K562 (cell line): Measurements from ENCODE around the gene HYOU1. TPM values are rescaled to one million over a fixed set of nuclear protein-coding genes. Genes with fewer than 3 reads are reported as not detected.

ENCODE experiments used
- ARID1B ChIP-seq: fragments of 450-650 bp; IDR thresholded peaks from 2 replicates; pipeline ENCODE4 v1.6.1; 2016; ENCODE audit warnings: antibody characterized with exemption, mild to moderate bottlenecking, inconsistent platforms
- ASH1L ChIP-seq: fragments of 450-650 bp; IDR thresholded peaks from 2 replicates; pipeline ENCODE4 v1.6.1; 2018; ENCODE audit warnings: borderline replicate concordance, mild to moderate bottlenecking, low read depth; ENCODE audit not compliant: partially characterized antibody
- CC2D1A ChIP-seq: fragments of 450-650 bp; IDR thresholded peaks from 2 replicates; pipeline ENCODE4 v1.6.1; 2017; ENCODE audit warnings: mild to moderate bottlenecking
- DMBX1 ChIP-seq: fragments of 250-450 bp; sonication (Bioruptor Pico); IDR thresholded peaks from 2 replicates; pipeline ENCODE4 v1.8.0; 2022; ENCODE audit warnings: inconsistent platforms, mild to moderate bottlenecking, moderate library complexity, borderline replicate concordance
- GABPB2 ChIP-seq: fragments of 250-450 bp; sonication (Bioruptor Pico); conservative IDR thresholded peaks from 2 replicates; pipeline ENCODE4 v1.5.1; 2021; ENCODE audit warnings: mild to moderate bottlenecking
- GATAD2A ChIP-seq: fragments of 450-650 bp; IDR thresholded peaks from 2 replicates; pipeline ENCODE4 v1.6.1; 2017
- HDAC2 ChIP-seq: fragments of 450-650 bp; IDR thresholded peaks from 2 replicates; pipeline ENCODE4 v1.6.1; 2016; ENCODE audit warnings: mild to moderate bottlenecking
- MAZ ChIP-seq, 2 experiments: fragments of 450-650 bp in 1 of 2; sonication (generic) in 1 of 2; formaldehyde crosslinking; IDR thresholded peaks in 1 of 2; conservative IDR thresholded peaks in 1 of 2; 2 replicates each; pipeline versions ENCODE4 v1.4.0 to v1.5.0; 2020; ENCODE audit warnings: mild to moderate bottlenecking in 1 of 2, missing genetic modification reagents in 1 of 2
- NR2F6 ChIP-seq: fragments of 450-650 bp; formaldehyde crosslinking; IDR thresholded peaks from 2 replicates; pipeline ENCODE4 v1.4.0; 2020; ENCODE audit warnings: mild to moderate bottlenecking
- SAP30 ChIP-seq: fragments of 200-600 bp; sonication (generic); IDR thresholded peaks from 2 replicates; pipeline ENCODE4 v1.6.1; 2012; ENCODE audit warnings: borderline replicate concordance, low read depth, mild to moderate bottlenecking, moderate library complexity, low read length, control low read depth, inconsistent platforms; ENCODE audit not compliant: insufficient read depth, poor library complexity, severe bottlenecking
- SMARCA4 ChIP-seq: fragments of 450-650 bp; IDR thresholded peaks from 2 replicates; pipeline ENCODE4 v1.6.1; 2016
- TBL1XR1 ChIP-seq, 2 experiments: IDR thresholded peaks; 2 replicates each; pipeline ENCODE4 v1.6.1; 2012; ENCODE audit warnings: improper control_type of control experiment in 2 of 2, low read length in 2 of 2, mild to moderate bottlenecking in 1 of 2
- WHSC1 ChIP-seq: IDR thresholded peaks from one replicate; pipeline ENCODE4 v1.6.1; 2012; ENCODE audit warnings: low read length, control low read depth, inconsistent platforms
- XRCC3 ChIP-seq: fragments of 450-650 bp; IDR thresholded peaks from 2 replicates; pipeline ENCODE4 v1.6.1; 2017; ENCODE audit warnings: mild to moderate bottlenecking, moderate library complexity
- ZFPM2 ChIP-seq: fragments of 250-450 bp; sonication (Bioruptor Pico); IDR thresholded peaks from 2 replicates; pipeline ENCODE4 v1.5.1; 2022; ENCODE audit warnings: mild to moderate bottlenecking
- ZNF175 ChIP-seq: fragments of 200-800 bp; sonication (Bioruptor generic); IDR thresholded peaks from 2 replicates; pipeline ENCODE4 v1.6.1; 2016; ENCODE audit warnings: low read depth, mild to moderate bottlenecking, missing genetic modification characterization, missing compliant biosample characterization
- ZNF24 ChIP-seq: fragments of 450-650 bp; IDR thresholded peaks from 2 replicates; pipeline ENCODE4 v1.6.1; 2016
- ZNF707 ChIP-seq: fragments of 250-450 bp; sonication (Bioruptor Pico); conservative IDR thresholded peaks from 2 replicates; pipeline ENCODE4 v1.8.0; 2022; ENCODE audit warnings: inconsistent platforms, mild to moderate bottlenecking, moderate library complexity
- polyA plus RNA-seq, 8 experiments: library from polyadenylated mRNA; depleted of rRNA in 4 of 8; stranded (reverse) in 5 of 8; unstranded in 3 of 8; fragments of >200 nt; fragmentation: Nextera tagmentation in 2 of 8; fragmentation: Illumina TruSeq in 1 of 8; extraction: Ambion mirVana in 2 of 8; extraction: Trizol in 1 of 8; gene quantifications; 2 replicates each; pipeline versions ENCODE4 v1.2.1 to v1.2.3, GENCODE V29; 2011 to 2014; ENCODE audit warnings: inconsistent platforms in 1 of 8, missing spikeins in 1 of 8
- total RNA-seq, 7 experiments: library from RNA; depleted of rRNA in 6 of 7; stranded (reverse); fragments of >200 nt in 6 of 7; fragmentation: Illumina TruSeq in 2 of 7; extraction: Trizol in 2 of 7; gene quantifications; 2 replicates each; pipeline versions ENCODE4 v1.2.1 to v1.2.3, GENCODE V29; 2011 to 2021; ENCODE audit warnings: low replicate concordance in 1 of 7
- TF ChIP-seq, protein P1 (sequence below): fragments of 450-650 bp; IDR thresholded peaks from 2 replicates; pipeline ENCODE4 v1.6.1; 2016; ENCODE audit warnings: low read depth
- TF ChIP-seq, protein P2 (sequence below): sonication (generic); formaldehyde crosslinking; IDR thresholded peaks from 2 replicates; pipeline ENCODE4 v1.8.1; 2023; ENCODE audit warnings: mild to moderate bottlenecking, missing genetic modification reagents

Gene HYOU1
- total and polyA plus RNA-seq, 9 of the 15 experiments (the other 6 are each of a cell fraction or from before 2014, with no cell fraction given) = 19.5 to 197 (median 128) TPM

- TF ChIP-seq, protein P1, sequence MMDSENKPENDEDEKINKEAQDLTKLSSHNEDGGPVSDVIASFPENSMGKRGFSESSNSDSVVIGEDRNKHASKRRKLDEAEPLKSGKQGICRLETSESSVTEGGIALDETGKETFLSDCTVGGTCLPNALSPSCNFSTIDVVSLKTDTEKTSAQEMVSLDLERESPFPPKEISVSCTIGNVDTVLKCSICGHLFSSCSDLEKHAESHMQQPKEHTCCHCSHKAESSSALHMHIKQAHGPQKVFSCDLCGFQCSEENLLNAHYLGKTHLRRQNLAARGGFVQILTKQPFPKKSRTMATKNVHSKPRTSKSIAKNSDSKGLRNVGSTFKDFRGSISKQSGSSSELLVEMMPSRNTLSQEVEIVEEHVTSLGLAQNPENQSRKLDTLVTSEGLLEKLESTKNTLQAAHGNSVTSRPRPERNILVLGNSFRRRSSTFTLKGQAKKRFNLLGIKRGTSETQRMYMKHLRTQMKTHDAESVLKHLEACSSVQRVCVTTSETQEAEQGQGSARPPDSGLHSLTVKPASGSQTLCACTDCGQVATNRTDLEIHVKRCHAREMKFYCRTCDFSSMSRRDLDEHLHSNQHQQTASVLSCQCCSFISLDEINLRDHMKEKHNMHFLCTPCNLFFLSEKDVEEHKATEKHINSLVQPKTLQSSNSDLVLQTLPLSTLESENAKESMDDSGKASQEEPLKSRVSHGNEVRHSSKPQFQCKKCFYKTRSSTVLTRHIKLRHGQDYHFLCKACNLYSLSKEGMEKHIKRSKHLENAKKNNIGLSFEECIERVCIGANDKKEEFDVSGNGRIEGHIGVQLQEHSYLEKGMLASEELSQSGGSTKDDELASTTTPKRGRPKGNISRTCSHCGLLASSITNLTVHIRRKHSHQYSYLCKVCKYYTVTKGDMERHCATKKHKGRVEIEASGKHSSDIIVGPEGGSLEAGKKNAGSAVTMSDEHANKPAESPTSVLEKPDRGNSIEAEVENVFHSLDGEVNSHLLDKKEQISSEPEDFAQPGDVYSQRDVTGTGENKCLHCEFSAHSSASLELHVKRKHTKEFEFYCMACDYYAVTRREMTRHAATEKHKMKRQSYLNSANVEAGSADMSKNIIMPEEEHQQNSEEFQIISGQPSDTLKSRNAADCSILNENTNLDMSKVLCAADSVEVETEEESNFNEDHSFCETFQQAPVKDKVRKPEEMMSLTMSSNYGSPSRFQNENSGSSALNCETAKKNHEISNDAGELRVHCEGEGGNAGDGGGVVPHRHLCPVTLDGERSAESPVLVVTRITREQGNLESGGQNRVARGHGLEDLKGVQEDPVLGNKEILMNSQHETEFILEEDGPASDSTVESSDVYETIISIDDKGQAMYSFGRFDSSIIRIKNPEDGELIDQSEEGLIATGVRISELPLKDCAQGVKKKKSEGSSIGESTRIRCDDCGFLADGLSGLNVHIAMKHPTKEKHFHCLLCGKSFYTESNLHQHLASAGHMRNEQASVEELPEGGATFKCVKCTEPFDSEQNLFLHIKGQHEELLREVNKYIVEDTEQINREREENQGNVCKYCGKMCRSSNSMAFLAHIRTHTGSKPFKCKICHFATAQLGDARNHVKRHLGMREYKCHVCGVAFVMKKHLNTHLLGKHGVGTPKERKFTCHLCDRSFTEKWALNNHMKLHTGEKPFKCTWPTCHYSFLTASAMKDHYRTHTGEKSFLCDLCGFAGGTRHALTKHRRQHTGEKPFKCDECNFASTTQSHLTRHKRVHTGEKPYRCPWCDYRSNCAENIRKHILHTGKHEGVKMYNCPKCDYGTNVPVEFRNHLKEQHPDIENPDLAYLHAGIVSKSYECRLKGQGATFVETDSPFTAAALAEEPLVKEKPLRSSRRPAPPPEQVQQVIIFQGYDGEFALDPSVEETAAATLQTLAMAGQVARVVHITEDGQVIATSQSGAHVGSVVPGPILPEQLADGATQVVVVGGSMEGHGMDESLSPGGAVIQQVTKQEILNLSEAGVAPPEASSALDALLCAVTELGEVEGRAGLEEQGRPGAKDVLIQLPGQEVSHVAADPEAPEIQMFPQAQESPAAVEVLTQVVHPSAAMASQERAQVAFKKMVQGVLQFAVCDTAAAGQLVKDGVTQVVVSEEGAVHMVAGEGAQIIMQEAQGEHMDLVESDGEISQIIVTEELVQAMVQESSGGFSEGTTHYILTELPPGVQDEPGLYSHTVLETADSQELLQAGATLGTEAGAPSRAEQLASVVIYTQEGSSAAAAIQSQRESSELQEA = no peak
- TF ChIP-seq TBL1XR1 (IDR thresholded peaks at IDR 0.05; ENCODE audit: low read length in 2 of 2) (peak; percentile 63 to 78; a peak in 3 of 4 replicates), CC2D1A (peak; percentile 74; the same call in 1 of the 2 replicates), WHSC1 (no peak), HDAC2 (peak; percentile 69; the same call in 1 of the 2 replicates), SMARCA4 (peak; percentile 90), ZFPM2 (CRISPR knock-in tag) (no peak), XRCC3 (no peak), ARID1B (peak; percentile 96), ASH1L (no peak), ZNF24 (0 out of 2 replicates have a peak, but pooled peaks have one; percentile 14), ZNF707 (CRISPR knock-in tag) (no peak), DMBX1 (CRISPR knock-in tag) (peak; percentile 72; the same call in 1 of the 2 replicates), GABPB2 (peak; percentile 54; the same call in 1 of the 2 replicates), NR2F6 (CRISPR knock-in tag) (no peak), GATAD2A (0 out of 2 replicates have a peak, but pooled peaks have one; percentile 23), SAP30 (no peak), MAZ (CRISPR knock-in tag; conservative IDR thresholded peaks at IDR 0.05 in 1 of 2, IDR thresholded peaks at IDR 0.05 in 1 of 2) (peak in 1 of 2 experiments; percentile 49; a peak in 1 of 4 replicates), ZNF175 (CRISPR knock-in tag) (0 out of 2 replicates have a peak, but pooled peaks have one; percentile 59)
- TF ChIP-seq, protein P2, sequence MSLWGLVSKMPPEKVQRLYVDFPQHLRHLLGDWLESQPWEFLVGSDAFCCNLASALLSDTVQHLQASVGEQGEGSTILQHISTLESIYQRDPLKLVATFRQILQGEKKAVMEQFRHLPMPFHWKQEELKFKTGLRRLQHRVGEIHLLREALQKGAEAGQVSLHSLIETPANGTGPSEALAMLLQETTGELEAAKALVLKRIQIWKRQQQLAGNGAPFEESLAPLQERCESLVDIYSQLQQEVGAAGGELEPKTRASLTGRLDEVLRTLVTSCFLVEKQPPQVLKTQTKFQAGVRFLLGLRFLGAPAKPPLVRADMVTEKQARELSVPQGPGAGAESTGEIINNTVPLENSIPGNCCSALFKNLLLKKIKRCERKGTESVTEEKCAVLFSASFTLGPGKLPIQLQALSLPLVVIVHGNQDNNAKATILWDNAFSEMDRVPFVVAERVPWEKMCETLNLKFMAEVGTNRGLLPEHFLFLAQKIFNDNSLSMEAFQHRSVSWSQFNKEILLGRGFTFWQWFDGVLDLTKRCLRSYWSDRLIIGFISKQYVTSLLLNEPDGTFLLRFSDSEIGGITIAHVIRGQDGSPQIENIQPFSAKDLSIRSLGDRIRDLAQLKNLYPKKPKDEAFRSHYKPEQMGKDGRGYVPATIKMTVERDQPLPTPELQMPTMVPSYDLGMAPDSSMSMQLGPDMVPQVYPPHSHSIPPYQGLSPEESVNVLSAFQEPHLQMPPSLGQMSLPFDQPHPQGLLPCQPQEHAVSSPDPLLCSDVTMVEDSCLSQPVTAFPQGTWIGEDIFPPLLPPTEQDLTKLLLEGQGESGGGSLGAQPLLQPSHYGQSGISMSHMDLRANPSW = no peak
These were observed 28.4 kb upstream of the HYOU1 start (continued) for GRCh38 chr11:119085437-119085847.
